Lower lobe of right lung (tissue), 2 donors: ENCODE results near the gene KCNJ1. TPM values are rescaled to one million over a fixed set of nuclear protein-coding genes. Genes with fewer than 3 reads are reported as not detected.

Experiments
- ATAC-seq, 2 donors: fragments of 200-7000 bp; cut with Tn5 transposase; one replicate each; pipeline ENCODE4 v1.9.1; 2020 to 2022; ENCODE audit warnings: mild to moderate bottlenecking in 2 of 2, moderate library complexity in 2 of 2
- DNase-seq: peaks from one replicate; pipeline ENCODE4 v3.0.0-alpha.2; 2020
- H3K27ac ChIP-seq: fragments of 200-600 bp; one replicate; pipeline ENCODE4 v1.8.0; 2022
- H3K27me3 ChIP-seq: fragments of 200-600 bp; one replicate; pipeline ENCODE4 v1.8.0; 2022; ENCODE audit warnings: low read depth
- H3K36me3 ChIP-seq: fragments of 200-600 bp; one replicate; pipeline ENCODE4 v1.8.0; 2022; ENCODE audit warnings: mild to moderate bottlenecking
- H3K4me1 ChIP-seq: fragments of 200-600 bp; one replicate; pipeline ENCODE4 v1.8.0; 2022
- H3K4me3 ChIP-seq: fragments of 200-600 bp; one replicate; pipeline ENCODE4 v1.8.0; 2022; ENCODE audit warnings: mild to moderate bottlenecking
- H3K9me3 ChIP-seq: fragments of 200-600 bp; one replicate; pipeline ENCODE4 v1.8.0; 2022
- CTCF ChIP-seq: fragments of 200-600 bp; IDR thresholded peaks from one replicate; pipeline ENCODE4 v1.8.0; 2022; ENCODE audit warnings: antibody characterized with exemption, mild to moderate bottlenecking
- intact Hi-C: fragments of 100-400 bp; cut with DNase I; formaldehyde crosslinking; loops from one replicate; pipeline ENCODE4 v1.11.0; 2022
- total RNA-seq: library from RNA; stranded (reverse); fragmentation: NEBNext Ultra II Directional; extraction: Animal tissue kit (Norgen Biotek cat#: 25700); gene quantifications from one replicate; pipeline ENCODE4 v1.2.1, GENCODE V29; 2021
- donor health status: DM: no; HTN: yes; CAD: no; lungs with severe emphysema.

KCNJ1 gene
- total RNA-seq, 1 donor from 2014 or later, result 0.18 TPM

DNA sequence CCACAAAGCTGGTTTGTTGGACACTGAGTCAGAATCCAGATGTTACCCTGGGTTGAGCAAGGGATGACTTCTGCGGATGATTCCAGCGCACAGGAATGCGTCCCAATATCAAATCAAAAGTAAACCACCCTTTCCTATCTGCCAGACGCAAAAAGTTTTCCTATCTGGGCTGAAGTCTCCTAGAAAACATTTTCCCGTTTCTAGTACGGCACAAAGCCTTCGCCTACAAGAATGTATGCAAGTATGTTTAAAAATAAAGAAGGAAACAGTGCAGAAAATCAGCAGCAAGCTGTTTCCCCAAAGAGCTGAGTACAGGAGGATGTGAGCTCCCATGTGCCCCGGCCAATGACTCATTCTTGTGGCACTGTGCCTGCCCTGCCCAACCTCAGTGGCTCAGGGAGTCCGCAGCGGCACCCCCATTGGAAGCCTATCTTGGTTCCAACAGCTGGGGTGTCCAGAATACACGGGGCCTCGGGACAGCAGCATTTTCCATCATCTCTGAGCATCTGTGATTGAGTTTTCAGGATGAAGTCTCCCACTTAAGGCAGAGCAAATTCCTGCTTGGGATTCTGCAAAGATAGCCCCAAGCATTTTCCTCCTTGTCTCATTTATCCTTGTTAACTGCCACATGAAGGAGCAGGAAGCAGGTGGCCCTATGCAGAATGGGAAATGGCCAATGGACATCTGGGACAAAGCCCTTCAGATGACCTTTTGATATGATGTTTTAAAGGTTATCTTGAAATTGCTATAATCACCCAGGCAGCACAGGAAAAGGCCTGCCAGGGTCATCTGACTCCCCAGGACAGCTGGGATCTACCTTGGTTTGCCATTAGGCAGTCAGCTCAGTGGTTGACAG is 41.5 kb upstream of the KCNJ1 start:
- Histone ChIP-seq H3K27ac (no peak overlapping the region), H3K9me3 (no peaks in the 10 kb centered on the region), H3K36me3 (no peaks in the 10 kb centered on the region), H3K27me3 (no peaks in the 10 kb centered on the region), H3K4me3 (no peak overlapping the region), H3K4me1 (peaks cover 52% of the 10 kb centered on the region)
- ATAC-seq (peak in 1 of 2 donors; percentile 40), DNase-seq (peak; percentile 72)
- intact Hi-C loops, result no loop called here
- no peak for TF ChIP-seq CTCF

GRCh38 chr11:128907585-128907984 is 40.5 kb upstream of the KCNJ1 start:
- no peak overlapping the region for H3K4me3 ChIP-seq
- H3K36me3 ChIP-seq, result no peaks in the 10 kb centered on the region
- H3K27me3 ChIP-seq, result no peaks in the 10 kb centered on the region
- no peaks in the 10 kb centered on the region for H3K9me3 ChIP-seq
- H3K27ac ChIP-seq, result no peak overlapping the region
- H3K4me1 ChIP-seq, result peaks cover 56% of the 10 kb centered on the region
- no peak for DNase-seq
- TF ChIP-seq CTCF, result no peak
- no peak for ATAC-seq
- intact Hi-C loops, result no loop called here

DNA sequence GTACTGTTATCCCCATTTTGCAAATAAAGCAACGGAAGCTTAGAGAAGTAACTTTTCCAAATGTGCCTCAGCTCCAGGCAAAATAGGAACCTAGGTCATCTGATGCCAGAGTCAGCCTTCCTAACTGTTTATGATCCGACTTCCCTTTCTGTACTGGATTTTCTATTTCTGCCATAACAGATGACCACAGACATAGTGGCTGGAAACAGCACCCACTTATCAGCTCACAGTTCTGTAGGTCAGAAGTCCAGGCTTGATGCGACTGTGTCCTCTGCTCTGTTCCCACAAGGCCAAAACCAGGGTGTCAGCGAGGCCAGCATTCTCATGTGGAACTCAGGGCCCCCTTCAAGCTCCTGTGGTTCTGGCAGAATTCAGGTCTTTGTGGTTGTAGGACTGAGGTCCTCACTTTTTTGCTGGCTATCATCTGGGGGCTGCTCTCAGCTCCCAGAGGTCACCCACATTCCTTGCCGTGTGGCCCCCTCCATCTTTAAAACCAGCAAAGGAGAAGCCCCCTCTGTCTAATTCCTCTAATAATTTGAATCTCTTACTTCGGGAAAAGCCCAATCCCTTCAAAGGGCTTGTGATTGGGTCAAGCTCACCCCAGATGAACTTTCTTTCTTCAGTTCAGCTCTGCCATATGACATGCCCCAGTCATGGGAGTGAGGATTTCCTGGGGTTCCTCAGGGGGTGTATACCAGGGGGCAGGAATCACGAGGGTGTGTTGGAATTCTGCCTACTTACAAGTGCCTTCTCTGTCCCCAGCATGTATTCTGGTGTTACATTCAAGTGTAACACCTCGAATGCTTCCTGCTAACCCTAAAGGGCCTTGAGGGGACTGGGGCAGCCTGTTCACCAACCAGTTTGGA is 39.3 kb upstream of the KCNJ1 start:
- no peaks in the 10 kb centered on the region for H3K27me3 ChIP-seq
- DNase-seq, result no peak
- peak; percentile 6 to 22 for ATAC-seq
- peak overlapping the region; percentile 78 for H3K27ac ChIP-seq
- intact Hi-C loops, result no loop called here
- no peaks in the 10 kb centered on the region for H3K9me3 ChIP-seq
- TF ChIP-seq CTCF, result no peak
- H3K36me3 ChIP-seq, result no peaks in the 10 kb centered on the region
- peaks cover 56% of the 10 kb centered on the region for H3K4me1 ChIP-seq
- H3K4me3 ChIP-seq, result peak overlapping the region; percentile 65

- H3K4me3 ChIP-seq, result peak overlapping the region; percentile 65
- DNase-seq, result peak; percentile 73
- H3K27me3 ChIP-seq, result no peaks in the 10 kb centered on the region
- H3K27ac ChIP-seq, result peak overlapping the region; percentile 78
- intact Hi-C loops, result no loop called here
- H3K36me3 ChIP-seq, result no peaks in the 10 kb centered on the region
- ATAC-seq, result peak; percentile 81 to 83
- TF ChIP-seq CTCF, result peak; percentile 56
- H3K4me1 ChIP-seq, result peaks cover 59% of the 10 kb centered on the region
- H3K9me3 ChIP-seq, result no peaks in the 10 kb centered on the region
Measured at GRCh38 chr11:128905345-128906184, 38.5 kb upstream of the KCNJ1 start.
